ENCODE measurements around the gene TDG.

TDG gene

DNA sequence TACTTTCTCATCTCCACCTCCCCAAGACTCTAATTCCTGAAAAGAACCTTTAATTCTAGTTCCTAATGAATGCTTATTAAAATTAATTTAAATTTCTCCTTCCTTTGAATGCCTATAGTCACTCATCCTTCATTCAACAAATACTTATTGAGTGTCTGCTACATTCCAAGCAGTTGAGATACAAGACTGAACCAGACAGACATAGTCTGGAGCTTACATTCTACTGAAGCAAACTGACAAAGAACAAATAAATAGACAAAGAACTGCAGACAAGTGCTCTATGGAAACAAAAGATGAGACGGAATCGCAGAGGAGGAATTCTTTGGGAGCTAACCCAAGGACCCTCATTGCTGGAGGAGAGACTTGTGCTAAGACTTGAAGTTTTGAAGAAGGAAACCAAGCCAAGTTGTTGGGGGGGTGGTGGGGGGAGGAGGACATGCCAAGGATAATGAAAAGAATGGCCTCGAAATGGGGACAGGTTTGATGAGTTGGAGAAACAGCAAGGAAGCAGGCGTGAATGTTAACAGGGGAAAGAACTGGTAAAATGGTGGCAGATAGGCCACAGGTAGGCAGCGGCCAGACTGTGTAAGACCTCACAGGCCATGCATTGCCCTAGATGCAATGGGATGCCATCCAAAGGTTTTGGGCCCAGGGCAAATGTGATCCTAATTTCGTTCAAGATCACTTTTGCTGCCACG lies 9.7 kb upstream of the TDG start:
- ATAC-seq, result peak; percentile 29
- no peak for TF ChIP-seq GLIS3 (CRISPR knock-in tag; IDR thresholded peaks at IDR 0.05)
- TF ChIP-seq, protein P1, sequence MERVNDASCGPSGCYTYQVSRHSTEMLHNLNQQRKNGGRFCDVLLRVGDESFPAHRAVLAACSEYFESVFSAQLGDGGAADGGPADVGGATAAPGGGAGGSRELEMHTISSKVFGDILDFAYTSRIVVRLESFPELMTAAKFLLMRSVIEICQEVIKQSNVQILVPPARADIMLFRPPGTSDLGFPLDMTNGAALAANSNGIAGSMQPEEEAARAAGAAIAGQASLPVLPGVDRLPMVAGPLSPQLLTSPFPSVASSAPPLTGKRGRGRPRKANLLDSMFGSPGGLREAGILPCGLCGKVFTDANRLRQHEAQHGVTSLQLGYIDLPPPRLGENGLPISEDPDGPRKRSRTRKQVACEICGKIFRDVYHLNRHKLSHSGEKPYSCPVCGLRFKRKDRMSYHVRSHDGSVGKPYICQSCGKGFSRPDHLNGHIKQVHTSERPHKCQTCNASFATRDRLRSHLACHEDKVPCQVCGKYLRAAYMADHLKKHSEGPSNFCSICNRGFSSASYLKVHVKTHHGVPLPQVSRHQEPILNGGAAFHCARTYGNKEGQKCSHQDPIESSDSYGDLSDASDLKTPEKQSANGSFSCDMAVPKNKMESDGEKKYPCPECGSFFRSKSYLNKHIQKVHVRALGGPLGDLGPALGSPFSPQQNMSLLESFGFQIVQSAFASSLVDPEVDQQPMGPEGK (CRISPR knock-in tag; IDR thresholded peaks at IDR 0.05; ENCODE audit: borderline replicate concordance), result no peak
- TF ChIP-seq ZFP30 (CRISPR knock-in tag; IDR thresholded peaks at IDR 0.05), result no peak
- no peak for TF ChIP-seq TCF4 (CRISPR knock-in tag; IDR thresholded peaks at IDR 0.05; ENCODE audit: borderline replicate concordance)
- no peak for TF ChIP-seq ZFP3 (CRISPR knock-in tag; IDR thresholded peaks at IDR 0.05)
- no peak for TF ChIP-seq PPARA (CRISPR knock-in tag; IDR thresholded peaks at IDR 0.05; ENCODE audit: borderline replicate concordance)
- TF ChIP-seq, protein P2, sequence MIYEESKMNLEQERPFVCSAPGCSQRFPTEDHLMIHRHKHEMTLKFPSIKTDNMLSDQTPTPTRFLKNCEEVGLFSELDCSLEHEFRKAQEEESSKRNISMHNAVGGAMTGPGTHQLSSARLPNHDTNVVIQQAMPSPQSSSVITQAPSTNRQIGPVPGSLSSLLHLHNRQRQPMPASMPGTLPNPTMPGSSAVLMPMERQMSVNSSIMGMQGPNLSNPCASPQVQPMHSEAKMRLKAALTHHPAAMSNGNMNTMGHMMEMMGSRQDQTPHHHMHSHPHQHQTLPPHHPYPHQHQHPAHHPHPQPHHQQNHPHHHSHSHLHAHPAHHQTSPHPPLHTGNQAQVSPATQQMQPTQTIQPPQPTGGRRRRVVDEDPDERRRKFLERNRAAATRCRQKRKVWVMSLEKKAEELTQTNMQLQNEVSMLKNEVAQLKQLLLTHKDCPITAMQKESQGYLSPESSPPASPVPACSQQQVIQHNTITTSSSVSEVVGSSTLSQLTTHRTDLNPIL (CRISPR knock-in tag; IDR thresholded peaks at IDR 0.05; ENCODE audit: low read depth), result no peak
- TF ChIP-seq ZC3H10 (CRISPR knock-in tag; IDR thresholded peaks at IDR 0.05), result no peak
- TF ChIP-seq SNAI2 (CRISPR knock-in tag; IDR thresholded peaks at IDR 0.05), result no peak
- TF ChIP-seq ARNTL (CRISPR knock-in tag; IDR thresholded peaks at IDR 0.05; ENCODE audit: borderline replicate concordance, low read depth), result no peak
- no peak for TF ChIP-seq BACH2 (CRISPR knock-in tag; IDR thresholded peaks at IDR 0.05; ENCODE audit: borderline replicate concordance)
- TF ChIP-seq, protein P3, sequence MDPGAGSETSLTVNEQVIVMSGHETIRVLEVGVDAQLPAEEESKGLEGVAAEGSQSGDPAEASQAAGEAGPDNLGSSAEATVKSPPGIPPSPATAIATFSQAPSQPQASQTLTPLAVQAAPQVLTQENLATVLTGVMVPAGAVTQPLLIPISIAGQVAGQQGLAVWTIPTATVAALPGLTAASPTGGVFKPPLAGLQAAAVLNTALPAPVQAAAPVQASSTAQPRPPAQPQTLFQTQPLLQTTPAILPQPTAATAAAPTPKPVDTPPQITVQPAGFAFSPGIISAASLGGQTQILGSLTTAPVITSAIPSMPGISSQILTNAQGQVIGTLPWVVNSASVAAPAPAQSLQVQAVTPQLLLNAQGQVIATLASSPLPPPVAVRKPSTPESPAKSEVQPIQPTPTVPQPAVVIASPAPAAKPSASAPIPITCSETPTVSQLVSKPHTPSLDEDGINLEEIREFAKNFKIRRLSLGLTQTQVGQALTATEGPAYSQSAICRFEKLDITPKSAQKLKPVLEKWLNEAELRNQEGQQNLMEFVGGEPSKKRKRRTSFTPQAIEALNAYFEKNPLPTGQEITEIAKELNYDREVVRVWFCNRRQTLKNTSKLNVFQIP (CRISPR knock-in tag; IDR thresholded peaks at IDR 0.05; ENCODE audit: borderline replicate concordance, low read depth), result no peak
- no peak for TF ChIP-seq ISL1 (CRISPR knock-in tag; IDR thresholded peaks at IDR 0.05)
- TF ChIP-seq, protein P4, sequence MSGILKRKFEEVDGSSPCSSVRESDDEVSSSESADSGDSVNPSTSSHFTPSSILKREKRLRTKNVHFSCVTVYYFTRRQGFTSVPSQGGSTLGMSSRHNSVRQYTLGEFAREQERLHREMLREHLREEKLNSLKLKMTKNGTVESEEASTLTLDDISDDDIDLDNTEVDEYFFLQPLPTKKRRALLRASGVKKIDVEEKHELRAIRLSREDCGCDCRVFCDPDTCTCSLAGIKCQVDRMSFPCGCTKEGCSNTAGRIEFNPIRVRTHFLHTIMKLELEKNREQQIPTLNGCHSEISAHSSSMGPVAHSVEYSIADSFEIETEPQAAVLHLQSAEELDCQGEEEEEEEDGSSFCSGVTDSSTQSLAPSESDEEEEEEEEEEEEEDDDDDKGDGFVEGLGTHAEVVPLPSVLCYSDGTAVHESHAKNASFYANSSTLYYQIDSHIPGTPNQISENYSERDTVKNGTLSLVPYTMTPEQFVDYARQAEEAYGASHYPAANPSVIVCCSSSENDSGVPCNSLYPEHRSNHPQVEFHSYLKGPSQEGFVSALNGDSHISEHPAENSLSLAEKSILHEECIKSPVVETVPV (CRISPR knock-in tag; IDR thresholded peaks at IDR 0.05), result no peak
- TF ChIP-seq ZNF8 (CRISPR knock-in tag; IDR thresholded peaks at IDR 0.05), result no peak
- no peak for TF ChIP-seq ESRRG (CRISPR knock-in tag; IDR thresholded peaks at IDR 0.05)
- no peak for TF ChIP-seq ZNF70 (CRISPR knock-in tag; IDR thresholded peaks at IDR 0.05)
- TF ChIP-seq, protein P5, sequence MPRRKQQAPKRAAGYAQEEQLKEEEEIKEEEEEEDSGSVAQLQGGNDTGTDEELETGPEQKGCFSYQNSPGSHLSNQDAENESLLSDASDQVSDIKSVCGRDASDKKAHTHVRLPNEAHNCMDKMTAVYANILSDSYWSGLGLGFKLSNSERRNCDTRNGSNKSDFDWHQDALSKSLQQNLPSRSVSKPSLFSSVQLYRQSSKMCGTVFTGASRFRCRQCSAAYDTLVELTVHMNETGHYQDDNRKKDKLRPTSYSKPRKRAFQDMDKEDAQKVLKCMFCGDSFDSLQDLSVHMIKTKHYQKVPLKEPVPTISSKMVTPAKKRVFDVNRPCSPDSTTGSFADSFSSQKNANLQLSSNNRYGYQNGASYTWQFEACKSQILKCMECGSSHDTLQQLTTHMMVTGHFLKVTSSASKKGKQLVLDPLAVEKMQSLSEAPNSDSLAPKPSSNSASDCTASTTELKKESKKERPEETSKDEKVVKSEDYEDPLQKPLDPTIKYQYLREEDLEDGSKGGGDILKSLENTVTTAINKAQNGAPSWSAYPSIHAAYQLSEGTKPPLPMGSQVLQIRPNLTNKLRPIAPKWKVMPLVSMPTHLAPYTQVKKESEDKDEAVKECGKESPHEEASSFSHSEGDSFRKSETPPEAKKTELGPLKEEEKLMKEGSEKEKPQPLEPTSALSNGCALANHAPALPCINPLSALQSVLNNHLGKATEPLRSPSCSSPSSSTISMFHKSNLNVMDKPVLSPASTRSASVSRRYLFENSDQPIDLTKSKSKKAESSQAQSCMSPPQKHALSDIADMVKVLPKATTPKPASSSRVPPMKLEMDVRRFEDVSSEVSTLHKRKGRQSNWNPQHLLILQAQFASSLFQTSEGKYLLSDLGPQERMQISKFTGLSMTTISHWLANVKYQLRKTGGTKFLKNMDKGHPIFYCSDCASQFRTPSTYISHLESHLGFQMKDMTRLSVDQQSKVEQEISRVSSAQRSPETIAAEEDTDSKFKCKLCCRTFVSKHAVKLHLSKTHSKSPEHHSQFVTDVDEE (CRISPR knock-in tag; IDR thresholded peaks at IDR 0.05), result no peak
- no peak for TF ChIP-seq CSDC2 (CRISPR knock-in tag; IDR thresholded peaks at IDR 0.05)
- TF ChIP-seq ZNF565 (CRISPR knock-in tag; conservative IDR thresholded peaks at IDR 0.05; ENCODE audit: low read depth), result no peak

DNA sequence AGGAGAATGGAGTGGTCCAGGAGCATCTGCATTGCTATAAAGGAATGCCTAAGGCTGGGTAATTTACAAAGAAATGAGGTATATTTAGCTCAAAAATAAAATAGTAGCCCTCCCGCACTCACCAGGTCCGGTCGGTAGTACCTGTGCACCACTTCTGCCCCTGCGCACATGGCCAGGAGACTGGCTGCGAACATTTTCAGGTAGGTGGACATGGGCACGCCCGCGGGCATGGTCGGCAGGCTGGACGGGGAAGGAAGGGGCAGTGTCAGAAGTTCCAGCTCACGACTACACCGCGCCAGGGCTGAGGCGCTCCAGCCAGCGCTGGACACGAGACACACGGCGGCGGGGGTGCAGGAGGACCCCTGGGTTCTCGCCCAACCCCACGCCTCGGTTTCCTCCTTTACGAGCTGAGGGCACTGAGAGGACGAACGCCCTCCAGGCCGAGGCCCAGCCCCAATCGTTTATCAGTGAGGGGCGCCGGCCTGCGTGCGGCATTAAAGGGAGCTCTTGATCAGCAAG lies 9.1 kb upstream of the TDG start:
- TF ChIP-seq GLIS3 (CRISPR knock-in tag; IDR thresholded peaks at IDR 0.05) (no peak), ZNF565 (CRISPR knock-in tag; conservative IDR thresholded peaks at IDR 0.05; ENCODE audit: low read depth) (no peak)
- TF ChIP-seq, protein P4 (CRISPR knock-in tag; IDR thresholded peaks at IDR 0.05), result no peak
- peak; percentile 71 for ATAC-seq

Data from SK-N-SH treated with all-trans-retinoic acid at 6 μM for 48 hours (cell line).